Urinary bladder (tissue), 4 donors: ENCODE results near the gene PLCL1. TPM values are rescaled to one million over a fixed set of nuclear protein-coding genes. Genes with fewer than 3 reads are reported as not detected.
A peak's percentile ranks its signal among the peaks of the same experiment; 100 is the strongest.

Experiments
- DNase-seq: peaks from one replicate; pipeline ENCODE4 v3.0.0-alpha.2; 2015; ENCODE audit errors: extremely low spot score
- H3K27ac ChIP-seq: one replicate; pipeline ENCODE4 v1.5.1; 2013; ENCODE audit warnings: low read depth, mild to moderate bottlenecking, moderate library complexity
- H3K36me3 ChIP-seq: one replicate; pipeline ENCODE4 v1.6.1; 2013; ENCODE audit warnings: mild to moderate bottlenecking, moderate library complexity; ENCODE audit not compliant: insufficient read depth
- H3K4me1 ChIP-seq: one replicate; pipeline ENCODE4 v1.6.1; 2013; ENCODE audit warnings: mild to moderate bottlenecking, moderate library complexity; ENCODE audit not compliant: insufficient read depth
- H3K4me3 ChIP-seq: one replicate; pipeline ENCODE4 v1.5.1; 2013; ENCODE audit warnings: low read depth, low read length
- WGBS: extraction: QIAGEN DNeasy Blood & Tissue Kit; methylation state at CpG from one replicate; pipeline ENCODE4 v1.1.7; 2013; 5-methylcytosine and 5-hydroxymethylcytosine counted together
- polyA plus RNA-seq: library from polyadenylated mRNA; stranded (reverse); fragments of 200-250 nt; gene quantifications from one replicate; pipeline ENCODE4 v1.2.3, GENCODE V29; 2013
- total RNA-seq: library from RNA; depleted of rRNA; stranded (reverse); fragments of >200 nt; gene quantifications from one replicate; pipeline ENCODE4 v1.2.3, GENCODE V29; 2014
- donor health status: healthy with polysubstance abuse.
- donor health status: healthy.

The PLCL1 gene
- total and polyA plus RNA-seq, 2 donors = 6.0 to 17.8 TPM

- no peak for DNase-seq
- Histone ChIP-seq H3K4me3 (no peak overlapping the region), H3K4me1 (no peaks in the 10 kb centered on the region), H3K27ac (no peak overlapping the region), H3K36me3 (no peaks in the 10 kb centered on the region)
- 77% methylated on average over 1 of the region's 1 CpG for WGBS
Measured at GRCh38 chr2:198100346-198100745, 296.0 kb downstream of the PLCL1 start.

- no peaks in the 10 kb centered on the region for H3K36me3 ChIP-seq
- DNase-seq = no peak
- no peak overlapping the region for H3K4me3 ChIP-seq
- 96% methylated on average over 3 of the region's 3 CpGs for WGBS
- H3K27ac ChIP-seq = no peak overlapping the region
- H3K4me1 ChIP-seq = no peaks in the 10 kb centered on the region
Measured at GRCh38 chr2:198101688-198102087, 297.3 kb downstream of the PLCL1 start.

- 94% methylated on average over 3 of the region's 3 CpGs for WGBS
- no peaks in the 10 kb centered on the region for H3K4me1 ChIP-seq
- no peaks in the 10 kb centered on the region for H3K36me3 ChIP-seq
- no peak for DNase-seq
- no peak overlapping the region for H3K27ac ChIP-seq
- no peak overlapping the region for H3K4me3 ChIP-seq
Measured at GRCh38 chr2:198102120-198102519, 297.7 kb downstream of the PLCL1 start.

GRCh38 chr2:198102856-198103255, 298.5 kb downstream of the PLCL1 start:
- no peaks in the 10 kb centered on the region for H3K4me1 ChIP-seq
- DNase-seq = no peak
- 53% methylated on average over 2 of the region's 2 CpGs for WGBS
- H3K36me3 ChIP-seq = no peaks in the 10 kb centered on the region
- H3K27ac ChIP-seq = no peak overlapping the region
- no peak overlapping the region for H3K4me3 ChIP-seq

GRCh38 chr2:198106621-198107385, 302.4 kb downstream of the PLCL1 start:
- no peak for DNase-seq
- no peak overlapping the region for H3K27ac ChIP-seq

GRCh38 chr2:198113316-198113715, 308.9 kb downstream of the PLCL1 start:
- no peaks in the 10 kb centered on the region for H3K4me1 ChIP-seq
- H3K36me3 ChIP-seq = no peaks in the 10 kb centered on the region
- H3K27ac ChIP-seq = no peak overlapping the region
- no peak overlapping the region for H3K4me3 ChIP-seq
- 68% methylated on average over 2 of the region's 2 CpGs for WGBS
- no peak for DNase-seq

More at GRCh38 chr2:198106621-198107385, 302.4 kb downstream of the PLCL1 start:
- H3K4me1 ChIP-seq = no peaks in the 10 kb centered on the region
- H3K4me3 ChIP-seq = no peak overlapping the region
- H3K36me3 ChIP-seq = no peaks in the 10 kb centered on the region
- WGBS = 92% methylated on average over 5 of the region's 5 CpGs

- H3K4me3 ChIP-seq = no peak overlapping the region
- no peaks in the 10 kb centered on the region for H3K4me1 ChIP-seq
- H3K36me3 ChIP-seq = no peaks in the 10 kb centered on the region
- DNase-seq = no peak
- H3K27ac ChIP-seq = no peak overlapping the region
- 43% methylated on average over 1 of the region's 1 CpG for WGBS
Measured at GRCh38 chr2:198114064-198114463, 309.7 kb downstream of the PLCL1 start.

- DNase-seq = no peak
- Histone ChIP-seq H3K36me3 (no peaks in the 10 kb centered on the region), H3K4me3 (no peak overlapping the region), H3K4me1 (no peaks in the 10 kb centered on the region), H3K27ac (no peak overlapping the region)
Measured at GRCh38 chr2:198115201-198115600, 310.8 kb downstream of the PLCL1 start.

- Histone ChIP-seq H3K36me3 (no peaks in the 10 kb centered on the region), H3K4me1 (no peaks in the 10 kb centered on the region), H3K27ac (no peak overlapping the region), H3K4me3 (no peak overlapping the region)
- DNase-seq = peak; percentile 35
- 19% methylated on average over 1 of the region's 1 CpG for WGBS
Measured at GRCh38 chr2:198116756-198117155, 312.4 kb downstream of the PLCL1 start.

- WGBS = 85% methylated on average over 4 of the region's 4 CpGs
- no peaks in the 10 kb centered on the region for H3K36me3 ChIP-seq
- DNase-seq = no peak
- H3K27ac ChIP-seq = no peak overlapping the region
- no peaks in the 10 kb centered on the region for H3K4me1 ChIP-seq
- H3K4me3 ChIP-seq = no peak overlapping the region
Measured at GRCh38 chr2:198117406-198118041, 313.1 kb downstream of the PLCL1 start.

- Histone ChIP-seq H3K27ac (no peak overlapping the region), H3K4me3 (no peak overlapping the region), H3K36me3 (no peaks in the 10 kb centered on the region), H3K4me1 (no peaks in the 10 kb centered on the region)
- 82% methylated on average over 1 of the region's 1 CpG for WGBS
- DNase-seq = no peak
Measured at GRCh38 chr2:198127627-198128026, 323.2 kb downstream of the PLCL1 start.

GRCh38 chr2:198129609-198130008, 325.2 kb downstream of the PLCL1 start:
- H3K36me3 ChIP-seq = no peaks in the 10 kb centered on the region
- no peaks in the 10 kb centered on the region for H3K4me1 ChIP-seq
- no peak overlapping the region for H3K27ac ChIP-seq
- H3K4me3 ChIP-seq = no peak overlapping the region
- DNase-seq = no peak
- WGBS = 73% methylated on average over 5 of the region's 5 CpGs

- no peak for DNase-seq
- H3K36me3 ChIP-seq = no peaks in the 10 kb centered on the region
- no peak overlapping the region for H3K27ac ChIP-seq
- no peak overlapping the region for H3K4me3 ChIP-seq
- no peaks in the 10 kb centered on the region for H3K4me1 ChIP-seq
- 92% methylated on average over 6 of the region's 6 CpGs for WGBS
Measured at GRCh38 chr2:198134293-198134955, 330.0 kb downstream of the PLCL1 start.

- Histone ChIP-seq H3K36me3 (no peaks in the 10 kb centered on the region), H3K4me3 (no peak overlapping the region), H3K27ac (no peak overlapping the region), H3K4me1 (no peaks in the 10 kb centered on the region)
- WGBS = 29% methylated on average over 2 of the region's 2 CpGs
- DNase-seq = no peak
Measured at GRCh38 chr2:198135481-198135934, 331.1 kb downstream of the PLCL1 start.
